K562 (cell line): Measurements from ENCODE around the gene SNX33. TPM values are rescaled to one million over a fixed set of nuclear protein-coding genes. Genes with fewer than 3 reads are reported as not detected.

Experiments
- ATAC-seq: fragments of 200-7000 bp; cut with Tn5 transposase; 3 replicates; pipeline ENCODE4 v1.9.1; 2020; ENCODE audit warnings: moderate library complexity
- BruUV-seq: library from RNA; stranded (reverse); fragments of 400-500 nt; replicated peaks from 2 replicates; lab custom pipeline; 2021; lab: Mats Ljungman, UMichigan
- CTCF ChIA-PET: fragments of 300-600 bp; formaldehyde crosslinking; extraction: SDS; loops from one replicate; lab custom pipeline; 2021; ENCODE audit warnings: low intra/inter-chr PET ratio; lab: Yijun Ruan, JAX
- POLR2A ChIA-PET: fragments of 300-600, 350-650 bp; sonication (Branson Sonifier 250); formaldehyde crosslinking; extraction: SDS; loops from one replicate; lab custom pipeline; 2021; ENCODE audit warnings: antibody characterized with exemption, inconsistent platforms; lab: Yijun Ruan, JAX
- DNase-seq, 4 experiments: peaks; one replicate each; pipeline versions ENCODE4 v3.0.0 to v3.0.0-alpha.2; 2011 to 2018; ENCODE audit warnings: low spot score in 3 of 4, mixed read lengths in 3 of 4; ENCODE audit errors: extremely low read depth in 1 of 4
- FAIRE-seq: peaks from 2 replicates; lab custom pipeline; 2011; peaks lifted over from hg19 to GRCh38; lab: Jason Lieb, UNC
- H2AFZ ChIP-seq: 2 replicates; pipeline ENCODE4 v1.6.0; 2011; ENCODE audit warnings: low read depth, low read length, control low read depth, inconsistent platforms
- H3K27ac ChIP-seq: fragments of 200-600 bp; 3 replicates; pipeline ENCODE4 v1.8.0; 2011; ENCODE audit warnings: low read depth, mild to moderate bottlenecking, control low read depth, inconsistent platforms, low read length, moderate library complexity, mixed read lengths; ENCODE audit errors: extremely low read depth
- H3K27me3 ChIP-seq, 2 experiments: fragments of 300-600 bp in 1 of 2; 2 replicates in 1 of 2; 3 replicates in 1 of 2; pipeline versions ENCODE4 v1.6.0 to v1.8.0; 2011; ENCODE audit warnings: inconsistent platforms in 2 of 2, low read length in 2 of 2, mild to moderate bottlenecking in 1 of 2, mixed read lengths in 1 of 2, moderate library complexity in 1 of 2; ENCODE audit not compliant: control insufficient read depth in 2 of 2, insufficient read depth in 2 of 2
- H3K36me3 ChIP-seq: fragments of 300-600 bp; 3 replicates; pipeline ENCODE4 v1.8.0; 2011; ENCODE audit warnings: mild to moderate bottlenecking, low read length, inconsistent platforms; ENCODE audit not compliant: control insufficient read depth, insufficient read depth
- H3K4me1 ChIP-seq, 2 experiments: fragments of 200-600 bp in 1 of 2; replicated peaks in 1 of 2; 2 replicates in 1 of 2; 3 replicates in 1 of 2; pipeline versions ENCODE4 v1.5.1 to v1.8.0; 2011; ENCODE audit warnings: inconsistent platforms in 2 of 2, low read length in 2 of 2, mild to moderate bottlenecking in 1 of 2, mixed read lengths in 1 of 2, moderate library complexity in 1 of 2; ENCODE audit not compliant: control insufficient read depth in 2 of 2, insufficient read depth in 2 of 2
- H3K4me2 ChIP-seq: 2 replicates; pipeline ENCODE4 v1.6.1; 2011; ENCODE audit warnings: low read length, control low read depth, inconsistent platforms, mixed read lengths; ENCODE audit not compliant: insufficient read depth
- H3K4me3 ChIP-seq: fragments of 200-600 bp; sonication (generic), shearing (Covaris generic); 2 replicates; pipeline ENCODE4 v1.5.1; 2016; ENCODE audit warnings: control low read depth, inconsistent platforms
- H3K79me2 ChIP-seq: fragments of 200-600 bp; 3 replicates; pipeline ENCODE4 v1.8.0; 2011; ENCODE audit warnings: low read length, inconsistent platforms; ENCODE audit not compliant: control insufficient read depth, insufficient read depth
- H3K9ac ChIP-seq, 2 experiments: 2 replicates each; pipeline versions ENCODE4 v1.6.0 to v1.6.1; 2011; ENCODE audit warnings: low read depth in 2 of 2, low read length in 2 of 2, control low read depth in 1 of 2, inconsistent platforms in 1 of 2, mild to moderate bottlenecking in 1 of 2, mixed read lengths in 1 of 2; ENCODE audit not compliant: insufficient read depth in 1 of 2
- H3K9me1 ChIP-seq: one replicate; pipeline ENCODE4 v1.6.0; 2011; ENCODE audit warnings: inconsistent platforms, mild to moderate bottlenecking, low read length, moderate library complexity; ENCODE audit not compliant: control insufficient read depth, insufficient read depth
- H3K9me3 ChIP-seq: replicated peaks from 2 replicates; pipeline ENCODE4 v1.5.1; 2011; ENCODE audit warnings: low read depth, low read length, inconsistent platforms; ENCODE audit not compliant: control insufficient read depth, insufficient read depth
- H4K20me1 ChIP-seq: replicated peaks from 2 replicates; pipeline ENCODE4 v1.6.1; 2011; ENCODE audit warnings: low read length, inconsistent platforms, mixed read lengths; ENCODE audit not compliant: control insufficient read depth, insufficient read depth
- BDP1 ChIP-seq: IDR thresholded peaks from 3 replicates; pipeline ENCODE4 v1.6.1; 2011; ENCODE audit not compliant: insufficient read length, insufficient read depth
- IRF2 ChIP-seq: sonication (generic); formaldehyde crosslinking; IDR thresholded peaks from 2 replicates; pipeline ENCODE4 v1.8.1; 2022; ENCODE audit warnings: mild to moderate bottlenecking, missing genetic modification reagents
- MGA ChIP-seq: fragments of 450-650 bp; IDR thresholded peaks from 2 replicates; pipeline ENCODE4 v1.6.1; 2016; ENCODE audit warnings: mild to moderate bottlenecking, moderate library complexity
- MLLT1 ChIP-seq, 2 experiments: fragments of 450-650 bp; IDR thresholded peaks; 2 replicates each; pipeline ENCODE4 v1.6.1; 2016
- SRF ChIP-seq, 2 experiments: fragments of 250-450, 450-650 bp in 1 of 2; sonication (Bioruptor Pico) in 1 of 2; sonication (generic) in 1 of 2; formaldehyde crosslinking; IDR thresholded peaks; 2 replicates each; pipeline versions ENCODE4 v1.5.0 to v1.5.1; 2020 to 2022; ENCODE audit warnings: mild to moderate bottlenecking in 1 of 2, missing genetic modification reagents in 1 of 2
- TEAD4 ChIP-seq, 2 experiments: sonication (generic) in 1 of 2; formaldehyde crosslinking in 1 of 2; IDR thresholded peaks; 2 replicates each; pipeline versions ENCODE4 v1.6.1 to v1.8.0; 2012 to 2022; ENCODE audit warnings: borderline replicate concordance in 1 of 2, inconsistent platforms in 1 of 2, low read length in 1 of 2, mild to moderate bottlenecking in 1 of 2, missing genetic modification reagents in 1 of 2
- WGBS: fragments of 100-300 bp; shearing (Covaris generic); methylation state at CpG from one replicate; pipeline ENCODE4 v1.1.6; 2016; ENCODE audit warnings: low coverage, mixed read lengths; ENCODE audit not compliant: insufficient coverage; ENCODE audit errors: missing lambda C conversion rate; 5-methylcytosine and 5-hydroxymethylcytosine counted together
- in situ Hi-C: fragments of 300-500 bp; cut with MboI; formaldehyde crosslinking; loops from 4 replicates; pipeline ENCODE4 v1.15.0; 2018; ENCODE audit warnings: inconsistent platforms, mixed read lengths
- intact Hi-C: fragments of 100-400 bp; cut with micrococcal nuclease; formaldehyde crosslinking; loops from 2 replicates; pipeline ENCODE4 v1.14.2; 2022
- polyA plus RNA-seq, 8 experiments: library from polyadenylated mRNA; depleted of rRNA in 4 of 8; stranded (reverse) in 5 of 8; unstranded in 3 of 8; fragments of >200 nt; fragmentation: Nextera tagmentation in 2 of 8; fragmentation: Illumina TruSeq in 1 of 8; extraction: Ambion mirVana in 2 of 8; extraction: Trizol in 1 of 8; gene quantifications; 2 replicates each; pipeline versions ENCODE4 v1.2.1 to v1.2.3, GENCODE V29; 2011 to 2014; ENCODE audit warnings: inconsistent platforms in 1 of 8, missing spikeins in 1 of 8
- total RNA-seq, 7 experiments: library from RNA; depleted of rRNA in 6 of 7; stranded (reverse); fragments of >200 nt in 6 of 7; fragmentation: Illumina TruSeq in 2 of 7; extraction: Trizol in 2 of 7; gene quantifications; 2 replicates each; pipeline versions ENCODE4 v1.2.1 to v1.2.3, GENCODE V29; 2011 to 2021; ENCODE audit warnings: low replicate concordance in 1 of 7

SNX33 gene
- total and polyA plus RNA-seq, 9 of the 15 experiments (the other 6 are each of a cell fraction or from before 2014, with no cell fraction given), result 1.4 to 14.1 (median 8.2) TPM

GRCh38 chr15:75649848-75650247 is 2.1 kb downstream of the SNX33 start:
- H3K9me1 ChIP-seq, result no peaks in the 10 kb centered on the region
- no peak for ATAC-seq
- peaks cover 76% of the 10 kb centered on the region for H3K79me2 ChIP-seq
- intact Hi-C loops (no loop called here), in situ Hi-C loops (no loop called here)
- WGBS, result 80% methylated on average over 13 of the region's 18 CpGs
- H3K4me3 ChIP-seq, result peak overlapping the region; percentile 30; the same call in 1 of the 2 replicates
- peak overlapping the region; percentile 9; the same call in 1 of the 3 replicates for H3K27ac ChIP-seq
- FAIRE-seq, result no peak
- no peak overlapping the region for H2AFZ ChIP-seq
- POLR2A ChIA-PET, result interaction anchor here (1.0 to 4.3 kb wide), 3 partner anchors 9 to 196 kb away, joined by 3 to 20 read pairs (median 4); partner anchors contain the start of gene IMP3
- no peaks in the 10 kb centered on the region for H3K9me3 ChIP-seq
- H3K36me3 ChIP-seq, result peaks cover 20% of the 10 kb centered on the region; the same call in 2 of the 3 replicates
- peaks cover 50 to 68% of the 10 kb centered on the region in 2 experiments for H3K4me1 ChIP-seq
- CTCF ChIA-PET, result no interaction called here
- no TSS peak for BruUV-seq
- H3K9ac ChIP-seq, result peak overlapping the region; percentile 60 to 97; a peak in 3 of 4 replicates
- peak overlapping the region; percentile 96 for H3K4me2 ChIP-seq
- no peaks in the 10 kb centered on the region for H4K20me1 ChIP-seq
- H3K27me3 ChIP-seq, result no peaks in the 10 kb centered on the region
- DNase-seq, result no peak
- TF ChIP-seq IRF2 (CRISPR knock-in tag) (0 out of 2 replicates have a peak, but pooled peaks have one; percentile 46), MGA (0 out of 2 replicates have a peak, but pooled peaks have one; percentile 26), SRF (CRISPR knock-in tag; IDR thresholded peaks at IDR 0.05) (no peak), MLLT1 (IDR thresholded peaks at IDR 0.05) (peak in 1 of 2 experiments; percentile 84; a peak in 2 of 4 replicates), BDP1 (no peak), TEAD4 (IDR thresholded peaks at IDR 0.05; ENCODE audit: low read length) (no peak), TEAD4 (CRISPR knock-in tag; IDR thresholded peaks at IDR 0.05; ENCODE audit: borderline replicate concordance) (no peak)
